GM21367 (cell line): ENCODE measurements around the gene BGN.

Source experiments
- ATAC-seq: cut with Tn5 transposase; IDR thresholded peaks from one replicate; pipeline ENCODE4 v1.9.1; 2021; ENCODE audit not compliant: unreplicated experiment

The BGN gene

GRCh38 chrX:153481043-153481442, 13.7 kb upstream of the BGN start:
- ATAC-seq = no peak

DNA sequence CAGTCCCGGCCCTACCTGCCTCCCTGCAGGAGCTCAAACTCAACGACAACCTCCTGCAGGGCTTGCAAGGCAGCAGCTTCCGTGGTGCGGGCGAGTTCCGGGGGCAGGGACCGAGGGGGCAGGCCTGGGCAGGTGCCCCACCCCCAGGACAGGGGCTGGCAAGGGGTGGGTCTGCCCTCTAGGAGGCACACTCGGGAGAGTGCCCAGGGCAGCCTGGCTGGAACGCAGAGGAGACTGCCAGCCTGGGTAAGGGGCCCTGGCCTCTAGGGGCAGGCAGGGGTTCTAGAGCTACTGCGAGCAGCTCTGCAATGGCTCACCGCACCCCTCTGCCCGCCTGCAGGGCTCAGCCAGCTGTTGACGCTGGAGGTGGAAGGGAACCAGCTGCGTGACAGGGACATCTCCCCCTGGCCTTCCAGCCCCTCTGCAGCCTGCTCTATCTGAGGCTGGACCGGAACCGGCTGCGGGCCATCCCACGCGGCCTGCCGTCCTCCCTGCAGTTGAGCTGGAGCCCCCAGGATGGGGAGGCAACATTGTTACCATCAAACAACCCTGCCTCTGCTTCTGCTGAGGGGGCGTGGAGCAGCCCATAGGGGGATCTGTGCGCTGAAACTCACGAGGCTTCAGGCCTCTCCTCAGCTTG, 12.3 kb upstream of the BGN start:
- ATAC-seq = no peak

DNA sequence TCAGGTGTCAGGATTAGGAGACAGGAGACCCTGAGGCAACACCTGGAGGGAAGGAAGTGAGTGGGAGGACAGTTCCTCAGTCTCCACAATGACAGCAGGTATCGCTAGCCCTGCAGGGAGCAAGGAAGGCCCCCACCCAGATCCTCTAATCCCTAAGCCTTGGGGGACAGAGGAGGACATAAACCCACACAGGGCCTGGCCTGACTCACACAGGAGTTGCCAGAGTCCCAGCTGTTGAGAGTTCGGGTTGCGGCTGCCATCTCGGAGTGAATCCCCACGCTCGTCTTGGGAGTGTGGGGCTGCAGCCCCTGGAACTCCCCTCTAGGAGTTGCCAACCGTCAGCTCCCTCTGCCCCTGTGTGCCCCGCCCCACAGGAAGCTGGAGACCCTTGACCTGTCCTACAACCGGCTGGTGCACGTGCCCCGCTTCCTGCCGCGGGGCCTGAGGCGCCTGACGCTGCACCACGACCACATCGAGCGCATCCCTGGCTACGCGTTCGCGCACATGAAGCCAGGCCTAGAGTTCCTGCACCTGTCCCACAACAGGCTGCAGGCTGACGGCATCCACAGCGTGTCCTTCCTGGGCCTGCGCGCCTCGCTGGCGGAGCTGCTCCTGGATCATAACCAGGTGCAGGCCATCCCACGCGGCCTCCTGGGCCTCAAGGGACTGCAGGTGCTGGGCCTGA, 9.2 kb upstream of the BGN start:
- no peak for ATAC-seq

GRCh38 chrX:153486171-153486570, 8.6 kb upstream of the BGN start:
- ATAC-seq = no peak

DNA sequence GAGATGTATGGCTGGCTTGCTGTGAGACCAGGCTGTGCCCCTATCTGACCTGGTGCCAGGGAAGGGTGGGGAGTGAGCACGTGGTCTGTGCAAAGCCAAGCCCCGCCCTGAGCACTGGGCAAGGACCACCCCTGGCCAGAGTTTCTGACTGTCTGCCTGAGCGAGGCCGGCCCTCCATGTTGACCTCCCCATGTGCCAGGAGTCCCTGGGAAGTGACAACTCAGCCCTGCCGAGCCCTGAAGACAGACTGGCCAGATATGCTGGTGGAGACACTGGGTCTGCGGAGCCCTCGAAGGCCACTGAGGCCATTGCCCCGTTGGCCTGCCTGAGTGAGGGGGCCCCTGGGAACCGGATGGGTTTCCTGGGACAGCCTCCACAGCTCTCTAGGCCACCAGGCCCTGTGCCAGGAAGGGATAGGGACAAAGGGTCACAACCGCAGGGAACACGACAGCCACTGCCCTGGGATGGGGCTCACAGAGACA, 7.1 kb upstream of the BGN start:
- ATAC-seq = no peak

- no peak for ATAC-seq
These were observed 6.4 kb upstream of the BGN start for GRCh38 chrX:153488231-153488914.

- no peak for ATAC-seq
These were observed 4.4 kb upstream of the BGN start for GRCh38 chrX:153490217-153490930.

- no peak for ATAC-seq
These were observed 3.3 kb upstream of the BGN start for GRCh38 chrX:153491351-153491914.

- no peak for ATAC-seq
These were observed 2.9 kb upstream of the BGN start for GRCh38 chrX:153491918-153492317.

- no peak for ATAC-seq
These were observed 2.2 kb upstream of the BGN start for GRCh38 chrX:153492543-153492942.

DNA sequence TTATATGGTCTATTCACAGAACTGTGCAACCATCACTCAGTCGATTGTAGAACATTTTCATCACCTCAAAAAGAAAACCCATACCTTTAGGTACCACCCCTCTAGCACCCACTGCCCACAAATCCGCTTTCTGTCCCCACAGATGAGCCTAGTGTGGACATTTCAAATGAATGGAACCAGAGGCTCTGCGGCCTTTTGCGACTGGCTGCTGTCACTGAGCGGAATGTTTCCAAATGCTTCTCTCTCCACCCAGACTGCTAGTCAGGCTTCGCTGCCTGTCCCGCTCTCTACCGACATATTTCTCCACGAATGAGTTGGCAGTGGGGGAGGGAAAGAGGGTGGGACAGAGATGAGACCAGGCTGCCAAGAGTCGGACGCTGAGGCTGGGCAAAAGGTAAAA, 1.7 kb upstream of the BGN start:
- ATAC-seq = no peak

DNA sequence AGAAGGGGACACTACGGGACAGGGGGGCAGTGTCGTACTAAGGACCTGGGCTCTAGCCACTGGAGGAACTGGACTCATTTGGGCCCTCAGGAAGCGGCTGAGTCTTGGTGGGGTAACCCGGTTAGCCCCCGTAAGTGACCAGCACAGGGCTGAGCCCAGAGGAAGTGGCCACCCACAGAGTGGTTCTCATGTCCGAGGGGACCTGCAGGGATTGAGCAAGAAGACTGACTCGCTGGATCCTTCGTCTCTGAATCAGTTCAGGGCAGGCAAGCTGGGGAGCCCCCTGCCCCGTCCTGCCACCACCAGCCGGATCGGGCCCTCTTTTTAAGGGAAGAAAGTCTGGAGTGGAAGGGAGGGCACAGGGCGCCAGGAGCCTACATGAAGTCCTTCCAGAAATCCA, 719 bp upstream of the BGN start:
- ATAC-seq = no peak

- no peak for ATAC-seq
These were observed 577 bp downstream of the BGN start for GRCh38 chrX:153495362-153495751.

DNA sequence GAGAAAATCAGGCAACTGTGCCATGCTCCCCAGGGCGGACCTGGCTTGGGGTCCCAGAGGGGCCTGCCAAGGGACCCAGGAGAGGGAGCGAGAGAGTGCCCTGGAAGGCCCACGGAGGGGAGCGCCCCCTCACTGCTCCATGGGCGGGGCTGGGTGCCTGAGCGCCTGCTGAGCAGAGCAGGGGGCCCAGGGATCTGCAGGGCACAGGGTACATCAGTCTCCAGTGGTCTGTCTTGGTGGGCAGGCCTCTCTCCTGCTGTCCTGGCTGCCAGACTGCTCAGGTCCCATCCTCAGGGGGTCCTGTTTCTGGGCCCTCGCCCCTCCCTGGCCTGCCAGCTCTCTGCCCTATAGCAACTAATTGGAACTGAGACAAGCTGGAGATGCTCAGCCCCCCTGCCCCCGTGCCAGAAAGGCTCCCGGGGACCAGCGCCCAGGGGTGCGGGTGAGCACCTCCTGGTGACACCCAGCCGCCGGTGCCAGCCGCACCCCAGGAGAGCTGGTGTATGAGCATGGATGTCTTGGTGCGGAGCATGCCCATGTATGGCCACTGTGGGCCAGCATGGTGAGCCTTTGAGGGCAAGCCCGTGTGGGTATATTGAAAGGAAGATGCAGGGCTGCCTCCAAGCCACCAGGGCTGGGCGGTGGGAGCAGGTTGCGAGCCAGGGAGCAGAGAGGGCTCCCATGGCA, 1.3 kb downstream of the BGN start:
- ATAC-seq = no peak

- no peak for ATAC-seq
These were observed 1.8 kb downstream of the BGN start for GRCh38 chrX:153496590-153496959.

DNA sequence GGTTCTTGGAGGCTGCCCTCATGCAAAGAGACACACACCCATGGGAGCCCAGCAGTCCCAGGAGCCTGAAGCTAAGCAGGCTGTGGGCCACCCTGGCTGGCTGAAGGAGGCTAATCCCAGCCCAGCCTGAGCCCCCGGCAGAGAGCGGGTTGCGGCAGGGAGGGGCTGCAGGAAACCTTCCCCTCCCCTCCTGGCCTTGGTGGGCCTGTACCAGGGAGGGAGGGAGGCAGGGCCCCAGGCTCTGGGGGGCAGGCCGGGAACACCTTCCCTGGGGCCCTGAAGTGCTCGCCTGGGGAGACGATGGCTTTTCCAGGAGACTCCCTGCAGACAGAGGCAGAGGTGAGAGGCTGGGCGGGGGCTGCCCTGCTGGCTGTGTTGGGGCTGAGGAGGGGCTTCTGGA, 3.7 kb downstream of the BGN start:
- ATAC-seq = no peak

DNA sequence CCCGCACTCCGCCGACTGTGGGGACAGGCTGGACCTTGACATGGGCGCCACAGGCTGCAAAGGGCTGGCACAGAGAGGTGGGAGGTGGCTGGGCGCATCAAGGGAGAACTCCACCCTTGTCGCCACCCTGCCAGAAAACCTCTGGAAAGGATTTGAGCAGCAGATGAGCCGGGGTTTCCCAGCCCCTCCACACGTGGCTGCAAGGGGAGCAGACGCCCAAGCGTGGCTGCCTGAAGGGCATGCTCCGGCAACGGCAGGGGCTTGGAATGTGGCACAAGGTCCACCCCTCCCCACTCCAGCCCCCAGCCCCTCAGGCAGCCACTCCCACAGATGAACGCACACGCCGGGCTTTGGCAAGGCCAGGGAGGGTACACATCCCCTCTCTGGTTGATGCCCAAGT, 4.6 kb downstream of the BGN start:
- ATAC-seq = no peak

- ATAC-seq = no peak
These were observed 5.1 kb downstream of the BGN start for GRCh38 chrX:153499876-153500275.

- ATAC-seq = no peak
These were observed 6.0 kb downstream of the BGN start for GRCh38 chrX:153500676-153501280.

GRCh38 chrX:153501530-153501929, 6.8 kb downstream of the BGN start:
- no peak for ATAC-seq
